K562 (cell line): ENCODE data around the gene GEMIN7. TPM values are rescaled to one million over a fixed set of nuclear protein-coding genes. Genes with fewer than 3 reads are reported as not detected.

Experiments used
- EP400 ChIP-seq: fragments of 450-650 bp; IDR thresholded peaks from 2 replicates; pipeline ENCODE4 v1.6.1; 2017; ENCODE audit warnings: antibody characterized with exemption, mild to moderate bottlenecking, moderate library complexity
- ETV1 ChIP-seq: fragments of 450-650 bp; conservative IDR thresholded peaks from 2 replicates; pipeline ENCODE4 v1.6.1; 2016; ENCODE audit warnings: missing genetic modification characterization, control low read depth, low read depth, missing compliant biosample characterization
- FOXP1 ChIP-seq: sonication (generic); formaldehyde crosslinking; IDR thresholded peaks from 2 replicates; pipeline ENCODE4 v1.8.0; 2022; ENCODE audit warnings: mild to moderate bottlenecking, missing genetic modification reagents
- MBD2 ChIP-seq: sonication (generic); IDR thresholded peaks from 2 replicates; pipeline ENCODE4 v1.6.1; 2016; ENCODE audit warnings: low read depth, borderline replicate concordance
- NCOA2 ChIP-seq, 2 experiments: fragments of 450-650 bp; IDR thresholded peaks; 2 replicates each; pipeline ENCODE4 v1.6.1; 2018; ENCODE audit warnings: mild to moderate bottlenecking in 2 of 2, moderate library complexity in 1 of 2; ENCODE audit not compliant: partially characterized antibody in 2 of 2
- NR2C1 ChIP-seq, 2 experiments: fragments of 450-650 bp; IDR thresholded peaks; 2 replicates each; pipeline ENCODE4 v1.6.1; 2017; ENCODE audit warnings: mild to moderate bottlenecking in 2 of 2, antibody characterized with exemption in 1 of 2, inconsistent platforms in 1 of 2, missing compliant biosample characterization in 1 of 2, missing genetic modification characterization in 1 of 2
- RFX5 ChIP-seq: IDR thresholded peaks from 2 replicates; pipeline ENCODE4 v1.6.1; 2011; ENCODE audit warnings: low read depth, mild to moderate bottlenecking, improper control_type of control experiment, low read length
- RNF219 ChIP-seq: fragments of 250-450 bp; sonication (Bioruptor Pico); IDR thresholded peaks from 2 replicates; pipeline ENCODE4 v1.5.0; 2022; ENCODE audit warnings: mild to moderate bottlenecking
- RUNX1 ChIP-seq: sonication (generic); IDR thresholded peaks from 2 replicates; pipeline ENCODE4 v1.6.1; 2016; ENCODE audit warnings: antibody characterized with exemption, low read depth
- SP2 ChIP-seq: IDR thresholded peaks from 2 replicates; pipeline ENCODE4 v1.6.1; 2011; ENCODE audit warnings: mild to moderate bottlenecking, low read depth, low read length, moderate library complexity; ENCODE audit not compliant: poor library complexity, severe bottlenecking; ENCODE audit errors: extremely low read depth
- THRB ChIP-seq: fragments of 450-650 bp; formaldehyde crosslinking; conservative IDR thresholded peaks from 2 replicates; pipeline ENCODE4 v1.4.0; 2022; ENCODE audit warnings: mild to moderate bottlenecking, missing genetic modification characterization
- ZFP30 ChIP-seq: fragments of 250-450 bp; sonication (Bioruptor Pico); IDR thresholded peaks from 2 replicates; pipeline ENCODE4 v1.8.0; 2022; ENCODE audit warnings: moderate library complexity, mild to moderate bottlenecking, inconsistent platforms, borderline replicate concordance
- ZNF121 ChIP-seq: sonication (generic); formaldehyde crosslinking; conservative IDR thresholded peaks from 2 replicates; pipeline ENCODE4 v1.8.0; 2022; ENCODE audit warnings: missing genetic modification reagents
- ZNF263 ChIP-seq: sonication (generic); formaldehyde crosslinking; IDR thresholded peaks from 2 replicates; pipeline ENCODE4 v1.8.0; 2022; ENCODE audit warnings: mild to moderate bottlenecking, missing genetic modification reagents, borderline replicate concordance
- ZNF384 ChIP-seq: IDR thresholded peaks from 2 replicates; pipeline ENCODE4 v1.6.1; 2012; ENCODE audit warnings: low read depth, low read length, improper control_type of control experiment
- ZNF668 ChIP-seq: fragments of 250-450 bp; sonication (Bioruptor Pico); IDR thresholded peaks from 2 replicates; pipeline ENCODE4 v1.8.0; 2022; ENCODE audit warnings: mild to moderate bottlenecking, inconsistent platforms
- ZNF79 ChIP-seq: fragments of 250-450 bp; sonication (Bioruptor Pico); IDR thresholded peaks from 2 replicates; pipeline ENCODE4 v1.4.0; 2020; ENCODE audit warnings: low read depth, mild to moderate bottlenecking, moderate library complexity
- polyA plus RNA-seq, 8 experiments: library from polyadenylated mRNA; depleted of rRNA in 4 of 8; stranded (reverse) in 5 of 8; unstranded in 3 of 8; fragments of >200 nt; fragmentation: Nextera tagmentation in 2 of 8; fragmentation: Illumina TruSeq in 1 of 8; extraction: Ambion mirVana in 2 of 8; extraction: Trizol in 1 of 8; gene quantifications; 2 replicates each; pipeline versions ENCODE4 v1.2.1 to v1.2.3, GENCODE V29; 2011 to 2014; ENCODE audit warnings: inconsistent platforms in 1 of 8, missing spikeins in 1 of 8
- total RNA-seq, 7 experiments: library from RNA; depleted of rRNA in 6 of 7; stranded (reverse); fragments of >200 nt in 6 of 7; fragmentation: Illumina TruSeq in 2 of 7; extraction: Trizol in 2 of 7; gene quantifications; 2 replicates each; pipeline versions ENCODE4 v1.2.1 to v1.2.3, GENCODE V29; 2011 to 2021; ENCODE audit warnings: low replicate concordance in 1 of 7
- TF ChIP-seq, protein P1 (sequence below): IDR thresholded peaks from 2 replicates; pipeline ENCODE4 v1.6.1; 2012; ENCODE audit warnings: low read depth, low read length, improper control_type of control experiment, borderline replicate concordance

The GEMIN7 gene
- total and polyA plus RNA-seq, 9 of the 15 experiments (the other 6 are each of a cell fraction or from before 2014, with no cell fraction given), result 23.1 to 124 (median 54.9) TPM

- TF ChIP-seq NR2C1 (IDR thresholded peaks at IDR 0.05) (peak; percentile 95), NR2C1 (tag; IDR thresholded peaks at IDR 0.05) (peak; percentile 95), ZFP30 (CRISPR knock-in tag) (no peak), ZNF121 (CRISPR knock-in tag) (no peak; the same call in 1 of the 2 replicates), THRB (CRISPR knock-in tag) (peak; percentile 67; the same call in 1 of the 2 replicates), ZNF384 (peak; percentile 87), MBD2 (peak; percentile 67; the same call in 1 of the 2 replicates), ZNF668 (no peak), ETV1 (tag) (peak; percentile 70), FOXP1 (peak; percentile 25; the same call in 1 of the 2 replicates), ZNF263 (CRISPR knock-in tag) (peak; percentile 25; the same call in 1 of the 2 replicates), EP400 (peak; percentile 94), SP2 (no peak), ZNF79 (CRISPR knock-in tag) (no peak), RFX5 (no peak), NCOA2 (IDR thresholded peaks at IDR 0.05; ENCODE audit: partially characterized antibody in 2 of 2) (no peak), RUNX1 (peak; percentile 49; the same call in 1 of the 2 replicates), RNF219 (CRISPR knock-in tag) (no peak)
- TF ChIP-seq, protein P1, sequence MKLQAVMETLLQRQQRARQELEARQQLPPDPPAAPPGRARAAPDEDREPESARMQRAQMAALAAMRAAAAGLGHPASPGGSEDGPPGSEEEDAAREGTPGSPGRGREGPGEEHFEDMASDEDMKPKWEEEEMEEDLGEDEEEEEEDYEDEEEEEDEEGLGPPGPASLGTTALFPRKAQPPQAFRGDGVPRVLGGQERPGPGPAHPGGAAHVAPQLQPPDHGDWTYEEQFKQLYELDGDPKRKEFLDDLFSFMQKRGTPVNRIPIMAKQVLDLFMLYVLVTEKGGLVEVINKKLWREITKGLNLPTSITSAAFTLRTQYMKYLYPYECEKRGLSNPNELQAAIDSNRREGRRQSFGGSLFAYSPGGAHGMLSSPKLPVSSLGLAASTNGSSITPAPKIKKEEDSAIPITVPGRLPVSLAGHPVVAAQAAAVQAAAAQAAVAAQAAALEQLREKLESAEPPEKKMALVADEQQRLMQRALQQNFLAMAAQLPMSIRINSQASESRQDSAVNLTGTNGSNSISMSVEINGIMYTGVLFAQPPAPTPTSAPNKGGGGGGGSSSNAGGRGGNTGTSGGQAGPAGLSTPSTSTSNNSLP, result no peak
Measured at GRCh38 chr19:45038931-45039893, 39.8 kb upstream of the GEMIN7 start, which contains the start of gene CLASRP (continued).
